ENCODE results near the gene FDX2.
"Not testable (repeated sequence)": the region's sequence is repeated elsewhere in the genome, so short reads cannot be mapped to it uniquely, and the experiment has no call there.

FDX2 gene

DNA sequence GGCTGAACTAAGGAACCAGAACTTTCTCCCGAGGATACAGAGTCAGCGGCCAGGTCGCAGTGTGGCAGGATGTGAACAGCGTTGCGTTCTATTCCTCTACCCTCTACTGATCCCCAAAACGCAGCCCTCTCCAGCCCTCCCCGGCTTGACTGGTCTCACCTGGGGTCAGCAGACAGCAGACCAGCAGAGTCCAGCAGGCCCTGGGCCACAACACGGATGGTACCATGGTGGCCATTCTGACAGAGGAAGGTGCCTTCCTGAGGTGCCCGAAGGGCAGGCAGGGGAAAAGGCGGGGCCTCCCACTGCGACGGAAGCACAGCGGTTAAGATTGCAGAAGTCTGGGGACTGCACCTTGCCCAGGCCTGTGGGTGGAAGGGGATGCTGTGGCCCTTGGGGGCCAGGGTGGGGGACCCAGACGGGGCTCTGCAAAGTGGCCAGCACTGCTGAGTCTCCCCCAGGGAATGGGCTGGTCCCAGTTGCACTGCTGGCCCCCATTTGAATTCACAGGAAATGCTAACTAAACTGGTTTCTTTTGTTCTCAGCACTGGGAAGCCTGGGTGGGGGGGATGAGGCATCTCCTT lies 23.7 kb upstream of the FDX2 start, which contains the start of gene ICAM3:
Gene ICAM3 (minus strand): TSS at position 245 of the 581 bp plus-strand sequence. CDS start 10 bp downstream, at position 235.
- no peak for DNase-seq (ENCODE audit: insufficient read length, low spot score)
- FAIRE-seq, result no peak
- no peak for TF ChIP-seq CTCF (IDR thresholded peaks at IDR 0.05; ENCODE audit: insufficient read depth, missing control alignments)

GRCh38 chr19:10338940-10339339 lies 23.1 kb upstream of the FDX2 start:
- TF ChIP-seq CTCF (IDR thresholded peaks at IDR 0.05; ENCODE audit: insufficient read depth, missing control alignments), result no peak
- no peak for DNase-seq (ENCODE audit: insufficient read length, low spot score)
- FAIRE-seq, result no peak

DNA sequence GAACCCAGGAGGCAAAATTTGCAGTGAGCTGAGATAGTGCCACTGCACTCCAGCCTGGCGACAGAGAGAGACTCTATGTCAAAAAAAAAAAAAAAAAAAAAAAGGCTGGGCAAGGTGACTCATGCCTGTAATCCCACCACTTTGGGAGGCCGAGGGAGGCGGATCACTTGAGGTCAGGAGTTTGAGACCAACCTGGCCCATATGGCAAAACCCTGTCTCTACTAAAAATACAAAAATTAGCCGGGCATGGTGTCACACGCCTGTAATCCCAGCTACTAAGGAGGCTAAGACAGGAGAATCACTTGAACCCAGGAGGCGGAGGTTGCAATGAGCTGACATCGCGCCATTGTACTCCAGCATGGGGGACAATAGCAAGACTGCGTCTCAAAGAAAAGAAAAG lies 20.9 kb upstream of the FDX2 start:
- DNase-seq (ENCODE audit: insufficient read length, low spot score); FAIRE-seq: not testable (repeated sequence)

GRCh38 chr19:10335352-10335985 lies 19.7 kb upstream of the FDX2 start:
- no peak for FAIRE-seq
- no peak for DNase-seq (ENCODE audit: insufficient read length, low spot score)
- TF ChIP-seq CTCF (IDR thresholded peaks at IDR 0.05; ENCODE audit: insufficient read depth, missing control alignments), result no peak

DNA sequence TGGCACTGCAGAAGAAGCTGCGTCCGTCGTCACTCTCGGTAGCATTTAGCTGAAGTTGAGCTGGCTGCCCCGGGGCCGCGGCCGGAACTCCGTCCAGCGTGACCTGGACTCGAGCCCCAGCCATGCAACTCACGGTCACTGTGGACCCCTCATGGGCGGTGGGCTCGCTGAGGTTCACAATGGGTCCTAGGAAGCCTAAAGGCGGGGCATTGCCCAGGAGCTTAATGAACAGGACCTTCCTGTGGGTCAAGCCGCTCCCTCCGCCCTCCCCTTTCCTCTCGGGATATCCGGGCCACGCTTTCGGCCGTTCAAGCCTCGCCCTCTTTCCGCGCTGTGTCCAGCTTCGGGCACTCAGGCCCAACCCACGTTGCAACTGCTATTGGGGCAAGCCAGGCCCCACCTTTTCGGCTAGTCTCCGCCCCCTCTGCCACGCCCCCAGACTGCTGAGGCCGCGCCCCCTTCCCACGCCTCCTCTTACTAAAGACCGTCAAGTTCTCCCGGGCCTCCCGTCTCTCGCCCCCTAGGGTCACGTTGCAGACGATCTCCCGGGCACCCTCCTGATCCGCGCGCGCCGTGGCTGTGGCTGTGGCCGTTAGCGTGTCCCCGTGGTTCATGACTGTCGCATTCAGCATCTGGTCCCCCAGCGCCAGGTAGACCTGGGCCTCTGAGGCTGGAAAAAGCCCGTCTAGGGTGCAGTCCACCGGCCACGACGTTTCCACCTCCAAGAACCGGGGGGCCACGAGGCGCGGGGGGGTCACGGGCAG lies 19.0 kb upstream of the FDX2 start:
- TF ChIP-seq CTCF (IDR thresholded peaks at IDR 0.05; ENCODE audit: insufficient read depth, missing control alignments), result no peak
- peak; percentile 67 for DNase-seq (ENCODE audit: insufficient read length, low spot score)
- FAIRE-seq, result no peak

- TF ChIP-seq CTCF (IDR thresholded peaks at IDR 0.05; ENCODE audit: insufficient read depth, missing control alignments), result no peak
- FAIRE-seq (no peak), DNase-seq (ENCODE audit: insufficient read length, low spot score) (no peak)
These were observed 18.2 kb upstream of the FDX2 start for GRCh38 chr19:10333758-10334587.

All from D721Med (cell line).